Neural progenitor cell (in vitro differentiated cells): ENCODE data around the gene HOXA5.
A peak's percentile ranks its signal among the peaks of the same experiment; 100 is the strongest.

Experiments used
- EZH2 ChIP-seq: fragments of 200-600 bp; sonication (generic); IDR thresholded peaks from 2 replicates; pipeline ENCODE4 v1.6.1; 2017; ENCODE audit warnings: antibody characterized with exemption, mild to moderate bottlenecking, moderate library complexity
- TF ChIP-seq, protein P1 (sequence below): fragments of 200-600 bp; sonication (generic); IDR thresholded peaks from 2 replicates; pipeline ENCODE4 v1.5.1; 2017; ENCODE audit warnings: antibody characterized with exemption, mild to moderate bottlenecking

GRCh38 chr7:27118580-27118979 lies 24.9 kb downstream of the HOXA5 start:
- TF ChIP-seq EZH2 = peak; percentile 14
- TF ChIP-seq, protein P1, sequence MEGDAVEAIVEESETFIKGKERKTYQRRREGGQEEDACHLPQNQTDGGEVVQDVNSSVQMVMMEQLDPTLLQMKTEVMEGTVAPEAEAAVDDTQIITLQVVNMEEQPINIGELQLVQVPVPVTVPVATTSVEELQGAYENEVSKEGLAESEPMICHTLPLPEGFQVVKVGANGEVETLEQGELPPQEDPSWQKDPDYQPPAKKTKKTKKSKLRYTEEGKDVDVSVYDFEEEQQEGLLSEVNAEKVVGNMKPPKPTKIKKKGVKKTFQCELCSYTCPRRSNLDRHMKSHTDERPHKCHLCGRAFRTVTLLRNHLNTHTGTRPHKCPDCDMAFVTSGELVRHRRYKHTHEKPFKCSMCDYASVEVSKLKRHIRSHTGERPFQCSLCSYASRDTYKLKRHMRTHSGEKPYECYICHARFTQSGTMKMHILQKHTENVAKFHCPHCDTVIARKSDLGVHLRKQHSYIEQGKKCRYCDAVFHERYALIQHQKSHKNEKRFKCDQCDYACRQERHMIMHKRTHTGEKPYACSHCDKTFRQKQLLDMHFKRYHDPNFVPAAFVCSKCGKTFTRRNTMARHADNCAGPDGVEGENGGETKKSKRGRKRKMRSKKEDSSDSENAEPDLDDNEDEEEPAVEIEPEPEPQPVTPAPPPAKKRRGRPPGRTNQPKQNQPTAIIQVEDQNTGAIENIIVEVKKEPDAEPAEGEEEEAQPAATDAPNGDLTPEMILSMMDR = no peak
